Colonic mucosa (tissue), 4 donors: ENCODE results near the gene PTPRN2. TPM values are rescaled to one million over a fixed set of nuclear protein-coding genes. Genes with fewer than 3 reads are reported as not detected.

Source experiments
- DNase-seq: peaks from one replicate; pipeline ENCODE4 v3.0.0-alpha.2; 2020
- H3K27ac ChIP-seq: fragments of 200-600 bp; one replicate; pipeline ENCODE4 v1.8.0; 2021
- H3K27me3 ChIP-seq: fragments of 200-600 bp; one replicate; pipeline ENCODE4 v1.8.0; 2021
- H3K36me3 ChIP-seq: fragments of 200-600 bp; one replicate; pipeline ENCODE4 v1.8.0; 2021
- H3K4me1 ChIP-seq: fragments of 200-600 bp; one replicate; pipeline ENCODE4 v1.8.0; 2021; ENCODE audit warnings: mild to moderate bottlenecking
- H3K4me3 ChIP-seq: fragments of 200-600 bp; one replicate; pipeline ENCODE4 v1.8.0; 2021
- H3K9ac ChIP-seq, 2 donors: one replicate each; pipeline ENCODE4 v1.7.0; 2013; ENCODE audit warnings: control low read depth in 2 of 2, low read depth in 2 of 2, low read length in 2 of 2
- H3K9me3 ChIP-seq: fragments of 200-600 bp; one replicate; pipeline ENCODE4 v1.8.0; 2021
- CTCF ChIP-seq: fragments of 200-600 bp; IDR thresholded peaks from one replicate; pipeline ENCODE4 v1.8.0; 2022; ENCODE audit warnings: antibody characterized with exemption, mild to moderate bottlenecking
- intact Hi-C: fragments of 100-400 bp; cut with DNase I; formaldehyde crosslinking; loops from one replicate; pipeline ENCODE4 v1.14.1; 2022
- total RNA-seq, 2 donors: library from RNA; stranded (reverse); fragmentation: NEBNext Ultra II Directional in 1 of 2; extraction: Animal tissue kit (Norgen Biotek cat#: 25700) in 1 of 2; gene quantifications; one replicate each; pipeline ENCODE4 v1.2.1, GENCODE V29; 2021
- donor health status: healthy.
- donor health status: DM: no; HTN: no; CAD: no.
- donor health status: DM: no; HTN: no; CAD: no.

PTPRN2 gene
- total RNA-seq, 2 donors from 2014 or later, result 14.7 to 21.6 TPM

- no peak for DNase-seq
- intact Hi-C loops, result no loop called here
- Histone ChIP-seq H3K9ac (no peak overlapping the region), H3K36me3 (no peaks in the 10 kb centered on the region), H3K27me3 (no peaks in the 10 kb centered on the region), H3K4me1 (no peaks in the 10 kb centered on the region), H3K9me3 (no peaks in the 10 kb centered on the region), H3K4me3 (no peak overlapping the region), H3K27ac (no peak overlapping the region)
- no peak for TF ChIP-seq CTCF
Measured at GRCh38 chr7:157841773-157842370, 745.8 kb downstream of the PTPRN2 start.

GRCh38 chr7:157840914-157841772 lies 746.5 kb downstream of the PTPRN2 start:
- no peaks in the 10 kb centered on the region for H3K9me3 ChIP-seq
- intact Hi-C loops, result no loop called here
- no peaks in the 10 kb centered on the region for H3K36me3 ChIP-seq
- no peaks in the 10 kb centered on the region for H3K4me1 ChIP-seq
- H3K27ac ChIP-seq, result no peak overlapping the region
- no peak overlapping the region for H3K4me3 ChIP-seq
- DNase-seq, result no peak
- no peak for TF ChIP-seq CTCF
- no peak overlapping the region for H3K9ac ChIP-seq
- H3K27me3 ChIP-seq, result no peaks in the 10 kb centered on the region

- Histone ChIP-seq H3K9ac (no peak overlapping the region), H3K4me3 (no peak overlapping the region), H3K9me3 (no peaks in the 10 kb centered on the region), H3K36me3 (no peaks in the 10 kb centered on the region), H3K27me3 (no peaks in the 10 kb centered on the region), H3K4me1 (no peaks in the 10 kb centered on the region), H3K27ac (no peak overlapping the region)
- DNase-seq, result no peak
- no peak for TF ChIP-seq CTCF
- intact Hi-C loops, result no loop called here
Measured at GRCh38 chr7:157840174-157840913, 747.3 kb downstream of the PTPRN2 start.

GRCh38 chr7:157839672-157840167 lies 747.9 kb downstream of the PTPRN2 start:
- Histone ChIP-seq H3K36me3 (no peaks in the 10 kb centered on the region), H3K4me3 (no peak overlapping the region), H3K9ac (no peak overlapping the region), H3K27ac (no peak overlapping the region), H3K4me1 (no peaks in the 10 kb centered on the region), H3K9me3 (no peaks in the 10 kb centered on the region), H3K27me3 (no peaks in the 10 kb centered on the region)
- TF ChIP-seq CTCF, result no peak
- no peak for DNase-seq
- intact Hi-C loops, result no loop called here

GRCh38 chr7:157839226-157839625 lies 748.4 kb downstream of the PTPRN2 start:
- TF ChIP-seq CTCF, result no peak
- Histone ChIP-seq H3K27ac (no peak overlapping the region), H3K9ac (no peak overlapping the region), H3K36me3 (no peaks in the 10 kb centered on the region), H3K4me3 (no peak overlapping the region), H3K9me3 (no peaks in the 10 kb centered on the region), H3K27me3 (no peaks in the 10 kb centered on the region), H3K4me1 (no peaks in the 10 kb centered on the region)
- intact Hi-C loops, result no loop called here
- DNase-seq, result no peak
